Iris pigment epithelial cell (primary cell): Measurements from ENCODE around the gene ARAF.

Experiments used
- DNase-seq: peaks from one replicate; pipeline ENCODE4 v3.0.0-alpha.2; 2011; ENCODE audit warnings: low read depth

Gene ARAF

GRCh38 chrX:47620303-47620685 lies 59.3 kb downstream of the ARAF start:
- no peak for DNase-seq
